OCI-LY3 (cell line): ENCODE data around the gene SLC25A6.

Experiments used
- H2AFZ ChIP-seq: fragments of 200-600, 300-600 bp; shearing (Covaris generic); 2 replicates; pipeline ENCODE4 v1.6.0; 2014; ENCODE audit warnings: antibody characterized with exemption, low read depth, low read length
- H3K27ac ChIP-seq: fragments of 200-600, 300-600 bp; sonication (generic); 2 replicates; pipeline ENCODE4 v1.5.1; 2014; ENCODE audit warnings: mild to moderate bottlenecking, low read length, moderate library complexity, mixed read lengths
- H3K27me3 ChIP-seq: fragments of 200-600, 300-600 bp; sonication (generic); 2 replicates; pipeline ENCODE4 v1.6.1; 2014; ENCODE audit warnings: low read depth, low read length, mixed read lengths
- H3K36me3 ChIP-seq: fragments of 200-600, 300-600 bp; sonication (generic); replicated peaks from 2 replicates; pipeline ENCODE3; 2014; ENCODE audit warnings: low read depth, low read length, mixed read lengths
- H3K4me1 ChIP-seq: fragments of 300-600, 200-600 bp; sonication (generic); 2 replicates; pipeline ENCODE4 v1.6.1; 2014; ENCODE audit warnings: low read length, mixed read lengths
- H3K4me2 ChIP-seq: fragments of 200-600, 300-600 bp; sonication (generic); 2 replicates; pipeline ENCODE4 v1.6.1; 2014; ENCODE audit warnings: low read length, mixed read lengths
- H3K4me3 ChIP-seq: fragments of 300-600, 200-600 bp; sonication (generic); 2 replicates; pipeline ENCODE4 v1.5.1; 2014; ENCODE audit warnings: antibody characterized with exemption, mild to moderate bottlenecking, low read length, moderate library complexity
- H3K79me2 ChIP-seq: fragments of 300-600, 200-600 bp; shearing (Covaris generic); 2 replicates; pipeline ENCODE4 v1.6.1; 2014; ENCODE audit warnings: mild to moderate bottlenecking, low read length, mixed read lengths
- H3K9ac ChIP-seq: fragments of 300-600, 200-600 bp; shearing (Covaris generic); 2 replicates; pipeline ENCODE4 v1.6.0; 2014; ENCODE audit warnings: mild to moderate bottlenecking, low read length, moderate library complexity
- H3K9me3 ChIP-seq: fragments of 200-600, 300-600 bp; shearing (Covaris generic); 2 replicates; pipeline ENCODE4 v1.6.1; 2014; ENCODE audit warnings: low read length, mixed read lengths; ENCODE audit not compliant: insufficient read depth
- H4K20me1 ChIP-seq: fragments of 200-600, 300-600 bp; sonication (generic); 2 replicates; pipeline ENCODE4 v1.6.1; 2016; ENCODE audit warnings: low read length, mixed read lengths; ENCODE audit not compliant: insufficient read depth
- CTCF ChIP-seq: fragments of 200-600, 300-600 bp; sonication (generic); IDR thresholded peaks from 2 replicates; pipeline ENCODE4 v1.5.1; 2014; ENCODE audit warnings: antibody characterized with exemption, low read length, low read depth
- EZH2phosphoT487 ChIP-seq: fragments of 200-600 bp; shearing (Covaris generic); IDR thresholded peaks from 2 replicates; pipeline ENCODE4 v1.6.1; 2018; ENCODE audit warnings: antibody characterized with exemption, mixed run types, low read depth

The SLC25A6 gene

GRCh38 chrX:1398431-1399340, 6.8 kb upstream of the SLC25A6 start:
- no peak overlapping the region for H3K4me2 ChIP-seq
- H4K20me1 ChIP-seq: peaks cover 19% of the 10 kb centered on the region
- peaks cover 30% of the 10 kb centered on the region for H3K79me2 ChIP-seq
- H3K27ac ChIP-seq: no peak overlapping the region
- H2AFZ ChIP-seq: no peak overlapping the region
- H3K27me3 ChIP-seq: no peaks in the 10 kb centered on the region
- no peak overlapping the region for H3K4me3 ChIP-seq
- H3K9ac ChIP-seq: no peak overlapping the region
- H3K4me1 ChIP-seq: peaks cover 4% of the 10 kb centered on the region; the same call in 1 of the 2 replicates
- no peak for TF ChIP-seq EZH2phosphoT487
- no peak for TF ChIP-seq CTCF
- H3K9me3 ChIP-seq: no peaks in the 10 kb centered on the region
- H3K36me3 ChIP-seq: peaks cover 71% of the 10 kb centered on the region

GRCh38 chrX:1397441-1398270, 5.7 kb upstream of the SLC25A6 start:
- H3K9ac ChIP-seq: no peak overlapping the region
- no peaks in the 10 kb centered on the region for H3K27me3 ChIP-seq
- no peak overlapping the region for H3K27ac ChIP-seq
- no peak overlapping the region for H3K4me2 ChIP-seq
- H3K4me3 ChIP-seq: no peak overlapping the region
- H4K20me1 ChIP-seq: peaks cover 19% of the 10 kb centered on the region; the same call in 1 of the 2 replicates
- peaks cover 9% of the 10 kb centered on the region for H3K4me1 ChIP-seq
- H3K36me3 ChIP-seq: peaks cover 61% of the 10 kb centered on the region
- peaks cover 38% of the 10 kb centered on the region for H3K79me2 ChIP-seq
- no peak overlapping the region for H2AFZ ChIP-seq
- H3K9me3 ChIP-seq: no peaks in the 10 kb centered on the region
- TF ChIP-seq EZH2phosphoT487 (no peak), CTCF (no peak)

- Histone ChIP-seq H3K9ac (no peak overlapping the region), H3K4me3 (no peak overlapping the region), H3K27me3 (no peaks in the 10 kb centered on the region), H4K20me1 (peaks cover 19% of the 10 kb centered on the region; the same call in 1 of the 2 replicates), H3K27ac (no peak overlapping the region), H3K4me2 (no peak overlapping the region), H3K4me1 (peaks cover 9% of the 10 kb centered on the region), H3K36me3 (peaks cover 59% of the 10 kb centered on the region), H2AFZ (no peak overlapping the region), H3K9me3 (no peaks in the 10 kb centered on the region), H3K79me2 (peaks cover 43% of the 10 kb centered on the region)
- TF ChIP-seq EZH2phosphoT487: no peak
- no peak for TF ChIP-seq CTCF
Observed at GRCh38 chrX:1397001-1397400, 5.1 kb upstream of the SLC25A6 start.

GRCh38 chrX:1395646-1396216, 3.8 kb upstream of the SLC25A6 start:
- Histone ChIP-seq H3K4me2 (no peak overlapping the region), H2AFZ (no peak overlapping the region), H3K79me2 (peaks cover 54% of the 10 kb centered on the region), H3K36me3 (peaks cover 53% of the 10 kb centered on the region), H3K27me3 (no peaks in the 10 kb centered on the region), H3K4me3 (no peak overlapping the region), H3K4me1 (peaks cover 11% of the 10 kb centered on the region), H3K9me3 (no peaks in the 10 kb centered on the region), H4K20me1 (peaks cover 21% of the 10 kb centered on the region), H3K27ac (no peak overlapping the region), H3K9ac (no peak overlapping the region)
- TF ChIP-seq CTCF (no peak), EZH2phosphoT487 (no peak)
